Suppressor macrophage treated with lipopolysaccharide for 1 hour (primary cell): ENCODE data around the gene SEM1.
"Not testable (repeated sequence)": the region's sequence is repeated elsewhere in the genome, so short reads cannot be mapped to it uniquely, and the experiment has no call there.

Experiments
- DNase-seq, 3 donors: peaks; one replicate each; pipeline ENCODE4 v3.0.0-alpha.2; 2020 to 2022

The SEM1 gene

GRCh38 chr7:96658022-96658412 lies 51.6 kb downstream of the SEM1 start:
- DNase-seq, result no peak

- DNase-seq, result no peak
These were observed 52.2 kb downstream of the SEM1 start for GRCh38 chr7:96657347-96658021.

- no peak for DNase-seq
These were observed 53.7 kb downstream of the SEM1 start for GRCh38 chr7:96655956-96656355.

- DNase-seq, result no peak
These were observed 54.9 kb downstream of the SEM1 start for GRCh38 chr7:96654630-96655188.

GRCh38 chr7:96649981-96650380 lies 59.7 kb downstream of the SEM1 start:
- DNase-seq, result no peak

- DNase-seq, result no peak
These were observed 60.9 kb downstream of the SEM1 start for GRCh38 chr7:96648784-96649183.

- DNase-seq, result no peak
These were observed 61.9 kb downstream of the SEM1 start for GRCh38 chr7:96647733-96648132.

- DNase-seq, result no peak
These were observed 64.6 kb downstream of the SEM1 start for GRCh38 chr7:96645084-96645483.

- DNase-seq, result not testable (repeated sequence)
These were observed 66.2 kb downstream of the SEM1 start for GRCh38 chr7:96643436-96643835.

GRCh38 chr7:96640054-96640453 lies 69.6 kb downstream of the SEM1 start:
- DNase-seq, result no peak
